Panc1 (cell line): Measurements from ENCODE around the gene FAM13B. TPM values are rescaled to one million over a fixed set of nuclear protein-coding genes. Genes with fewer than 3 reads are reported as not detected.
"Not testable (repeated sequence)": the region's sequence is repeated elsewhere in the genome, so short reads cannot be mapped to it uniquely, and the experiment has no call there.

Experiments used
- ATAC-seq: fragments of 200-7000 bp; cut with Tn5 transposase; 2 replicates; pipeline ENCODE4 v1.9.1; 2020; ENCODE audit warnings: mild to moderate bottlenecking, moderate library complexity
- BruUV-seq: library from RNA; stranded (reverse); fragments of 400-500 nt; replicated peaks from 2 replicates; lab custom pipeline; 2021; lab: Mats Ljungman, UMichigan
- CTCF ChIA-PET: fragments of 300-600 bp; sonication (Branson Sonifier 250); formaldehyde crosslinking; loops from one replicate; lab custom pipeline; 2022; ENCODE audit warnings: antibody characterized with exemption; lab: Charles Lee
- POLR2A ChIA-PET: fragments of 300-600 bp; sonication (Branson Sonifier 250); formaldehyde crosslinking; loops from one replicate; lab custom pipeline; 2022; ENCODE audit warnings: antibody characterized with exemption; lab: Charles Lee
- DNase-seq: peaks from one replicate; pipeline ENCODE4 v3.0.0-alpha.2; 2010; ENCODE audit warnings: low read depth, low spot score
- H3K27ac ChIP-seq: 2 replicates; pipeline ENCODE4 v1.5.1; 2011; ENCODE audit warnings: mild to moderate bottlenecking, low read length, inconsistent platforms
- H3K27me3 ChIP-seq: fragments of 200-500 bp; sonication (Bioruptor generic); 2 replicates; pipeline ENCODE4 v1.6.0; 2014; ENCODE audit warnings: low read length, inconsistent platforms; ENCODE audit not compliant: control insufficient read depth, insufficient read depth
- H3K36me3 ChIP-seq: fragments of 200-500 bp; sonication (Bioruptor generic); 2 replicates; pipeline ENCODE4 v1.5.1; 2014; ENCODE audit warnings: inconsistent platforms, mild to moderate bottlenecking, low read length, moderate library complexity; ENCODE audit not compliant: control insufficient read depth, insufficient read depth
- H3K4me1 ChIP-seq: 2 replicates; pipeline ENCODE4 v1.5.1; 2011; ENCODE audit warnings: inconsistent platforms, mild to moderate bottlenecking, low read length, moderate library complexity; ENCODE audit not compliant: control insufficient read depth, insufficient read depth
- H3K4me3 ChIP-seq, 2 experiments: 2 replicates each; pipeline ENCODE4 v1.5.1; 2011 to 2012; ENCODE audit warnings: low read depth in 2 of 2, low read length in 2 of 2, mild to moderate bottlenecking in 2 of 2, inconsistent platforms in 1 of 2, moderate library complexity in 1 of 2
- H3K9me3 ChIP-seq: fragments of 200-500 bp; sonication (Bioruptor generic); 2 replicates; pipeline ENCODE4 v1.5.1; 2014; ENCODE audit warnings: low read depth, mild to moderate bottlenecking, inconsistent platforms, low read length, moderate library complexity; ENCODE audit not compliant: control insufficient read depth, insufficient read depth
- CTCF ChIP-seq: fragments of 450-650 bp; IDR thresholded peaks from 2 replicates; pipeline ENCODE4 v1.5.1; 2017; ENCODE audit warnings: mild to moderate bottlenecking
- POLR2AphosphoS5 ChIP-seq: IDR thresholded peaks from 2 replicates; pipeline ENCODE4 v1.6.1; 2012; ENCODE audit warnings: mild to moderate bottlenecking, low read depth, low read length, moderate library complexity
- REST ChIP-seq, 2 experiments: IDR thresholded peaks; 2 replicates each; pipeline ENCODE4 v1.6.1; 2011 to 2012; ENCODE audit warnings: low read depth in 2 of 2, control low read depth in 1 of 2, low read length in 1 of 2, mild to moderate bottlenecking in 1 of 2, moderate library complexity in 1 of 2; ENCODE audit not compliant: insufficient read depth in 1 of 2
- SIN3A ChIP-seq: IDR thresholded peaks from 2 replicates; pipeline ENCODE4 v1.6.1; 2012; ENCODE audit warnings: low read depth, mild to moderate bottlenecking, low read length, moderate library complexity, borderline replicate concordance; ENCODE audit not compliant: insufficient read depth
- TCF7L2 ChIP-seq: IDR thresholded peaks from 2 replicates; pipeline ENCODE4 v1.6.1; 2011; ENCODE audit warnings: mild to moderate bottlenecking, low read depth, low read length, inconsistent platforms
- in situ Hi-C: cut with HindIII; loops from 2 replicates; pipeline ENCODE4 v1.10.0; 2016; ENCODE audit warnings: low sequenced_read_pairs, low pct_unique_long_range_greater_than_20kb
- intact Hi-C: fragments of 100-400 bp; cut with micrococcal nuclease; formaldehyde crosslinking; loops from one replicate; pipeline ENCODE4 v1.10.0; 2022; ENCODE audit not compliant: unreplicated experiment
- total RNA-seq: library from RNA; stranded (reverse); gene quantifications from one replicate; pipeline ENCODE4 v1.2.1, GENCODE V29; 2021; ENCODE audit not compliant: unreplicated experiment

Gene FAM13B
- total RNA-seq, 1 experiment from 2014 or later: 34.9 TPM

- H3K4me1 ChIP-seq: no peaks in the 10 kb centered on the region
- DNase-seq: no peak
- no peak overlapping the region for H3K27ac ChIP-seq
- POLR2A ChIA-PET: no interaction called here
- in situ Hi-C loops: no loop called here
- no peaks in the 10 kb centered on the region for H3K27me3 ChIP-seq
- H3K9me3 ChIP-seq: no peaks in the 10 kb centered on the region
- 0 out of 2 replicates have a peak, but pooled peaks have one; percentile 7 for ATAC-seq
- TF ChIP-seq SIN3A (no peak), REST (IDR thresholded peaks at IDR 0.05; ENCODE audit: insufficient read depth in 1 of 2, low read depth in 2 of 2, low read length in 1 of 2) (no peak), POLR2AphosphoS5 (no peak), CTCF (no peak), TCF7L2 (no peak)
- H3K4me3 ChIP-seq: no peak overlapping the region
- BruUV-seq: no TSS peak
- intact Hi-C loops: no loop called here
- no peaks in the 10 kb centered on the region for H3K36me3 ChIP-seq
- CTCF ChIA-PET: interaction anchor here (0.5 to 3.2 kb wide), 3 partner anchors 12 to 55 kb away, joined by 3 to 19 read pairs (median 3); no protein-coding TSS in a partner anchor
Measured at GRCh38 chr5:138078006-138078643, 45.2 kb upstream of the FAM13B start.

GRCh38 chr5:138077064-138077696 is 44.3 kb upstream of the FAM13B start:
- peak; percentile 66 for DNase-seq
- ChIA-PET POLR2A (interaction anchor here (0.6 kb wide), 1 partner anchor 49 kb away, joined by 3 read pairs; no protein-coding TSS in a partner anchor), CTCF (interaction anchor here (0.6 to 3.2 kb wide), 7 partner anchors 8 to 92 kb away, joined by 3 to 19 read pairs (median 3); no protein-coding TSS in a partner anchor)
- H3K27ac ChIP-seq: no peak overlapping the region; the same call in 1 of the 2 replicates
- TF ChIP-seq CTCF: peak; percentile 85
- TF ChIP-seq TCF7L2: no peak
- BruUV-seq: no TSS peak
- in situ Hi-C loops: no loop called here
- intact Hi-C loops: loop anchor here (1.0 kb wide), 1 partner anchor 56 kb away; no protein-coding TSS in a partner anchor
- no peaks in the 10 kb centered on the region for H3K4me1 ChIP-seq
- H3K4me3 ChIP-seq: no peak overlapping the region
- no peaks in the 10 kb centered on the region for H3K27me3 ChIP-seq
- H3K36me3 ChIP-seq: no peaks in the 10 kb centered on the region
- peak; percentile 92 for ATAC-seq
- H3K9me3 ChIP-seq: no peaks in the 10 kb centered on the region

- H3K36me3 ChIP-seq, H3K4me1 ChIP-seq, DNase-seq, BruUV-seq, ATAC-seq, intact Hi-C loops, H3K4me3 ChIP-seq, POLR2A ChIA-PET, in situ Hi-C loops, H3K9me3 ChIP-seq, H3K27ac ChIP-seq, H3K27me3 ChIP-seq: not testable (repeated sequence)
- CTCF ChIA-PET: interaction anchor here (1.5 to 2.0 kb wide), 2 partner anchors 35 to 37 kb away, joined by 3 to 14 read pairs; no protein-coding TSS in a partner anchor
Measured at GRCh38 chr5:138070026-138070425, 37.1 kb upstream of the FAM13B start.
